DOHH2 (cell line): Measurements from ENCODE around the gene KCTD16.

Experiments
- EZH2phosphoT487 ChIP-seq: fragments of 200-600 bp; sonication (generic); IDR thresholded peaks from 2 replicates; pipeline ENCODE4 v1.6.1; 2017; ENCODE audit warnings: borderline replicate concordance, mild to moderate bottlenecking, antibody characterized with exemption, low read length, moderate library complexity, mixed read lengths
- TF ChIP-seq, protein P1 (sequence below): fragments of 200-600 bp; sonication (generic); IDR thresholded peaks from one replicate; pipeline ENCODE4 v1.5.1; 2014; ENCODE audit warnings: antibody characterized with exemption, mild to moderate bottlenecking, low read depth, low read length; ENCODE audit not compliant: poor library complexity, severe bottlenecking

DNA sequence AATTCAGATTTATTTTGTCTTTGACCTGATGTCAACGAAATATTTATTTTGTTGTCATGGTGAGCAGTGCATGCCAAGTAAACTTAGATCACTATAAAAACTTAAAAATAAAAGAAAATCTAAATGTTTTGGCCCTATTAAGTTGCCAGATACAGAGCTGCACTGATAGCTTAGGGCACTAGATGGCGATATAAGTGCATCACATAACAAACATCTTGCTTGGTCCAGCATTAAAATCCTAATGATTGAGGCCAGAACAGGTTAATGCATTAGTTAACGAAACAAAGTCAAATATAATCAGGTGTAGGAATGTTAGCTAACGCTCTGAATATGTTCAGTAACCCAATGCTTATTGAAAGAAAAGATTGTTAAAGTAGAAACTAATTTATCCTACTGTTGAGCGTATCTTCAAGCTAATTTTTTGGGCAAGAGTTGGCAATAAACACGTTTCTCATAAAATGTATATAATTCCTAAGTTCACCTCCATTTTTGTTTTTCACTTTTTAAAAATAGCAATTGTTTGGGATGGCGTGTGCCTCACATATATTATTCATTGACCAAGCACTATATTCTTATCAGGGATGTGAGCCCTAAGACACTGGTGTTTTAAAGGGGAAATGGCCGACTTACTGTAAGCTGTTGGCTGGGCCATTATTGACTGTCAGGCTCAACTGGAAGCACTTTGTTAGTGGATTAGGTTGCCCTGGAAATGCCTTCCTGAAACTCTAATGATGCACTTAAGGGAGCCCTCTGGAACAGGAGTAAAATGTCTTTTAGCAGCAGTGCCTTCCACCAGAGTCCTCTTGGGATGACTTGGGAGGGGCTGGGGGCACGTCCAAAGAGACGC is 33.3 kb downstream of the KCTD16 start:
- no peak for TF ChIP-seq EZH2phosphoT487
- TF ChIP-seq, protein P1, sequence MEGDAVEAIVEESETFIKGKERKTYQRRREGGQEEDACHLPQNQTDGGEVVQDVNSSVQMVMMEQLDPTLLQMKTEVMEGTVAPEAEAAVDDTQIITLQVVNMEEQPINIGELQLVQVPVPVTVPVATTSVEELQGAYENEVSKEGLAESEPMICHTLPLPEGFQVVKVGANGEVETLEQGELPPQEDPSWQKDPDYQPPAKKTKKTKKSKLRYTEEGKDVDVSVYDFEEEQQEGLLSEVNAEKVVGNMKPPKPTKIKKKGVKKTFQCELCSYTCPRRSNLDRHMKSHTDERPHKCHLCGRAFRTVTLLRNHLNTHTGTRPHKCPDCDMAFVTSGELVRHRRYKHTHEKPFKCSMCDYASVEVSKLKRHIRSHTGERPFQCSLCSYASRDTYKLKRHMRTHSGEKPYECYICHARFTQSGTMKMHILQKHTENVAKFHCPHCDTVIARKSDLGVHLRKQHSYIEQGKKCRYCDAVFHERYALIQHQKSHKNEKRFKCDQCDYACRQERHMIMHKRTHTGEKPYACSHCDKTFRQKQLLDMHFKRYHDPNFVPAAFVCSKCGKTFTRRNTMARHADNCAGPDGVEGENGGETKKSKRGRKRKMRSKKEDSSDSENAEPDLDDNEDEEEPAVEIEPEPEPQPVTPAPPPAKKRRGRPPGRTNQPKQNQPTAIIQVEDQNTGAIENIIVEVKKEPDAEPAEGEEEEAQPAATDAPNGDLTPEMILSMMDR: peak; percentile 72
